ENCODE data around the gene EDIL3.
"Not testable (repeated sequence)": the region's sequence is repeated elsewhere in the genome, so short reads cannot be mapped to it uniquely, and the experiment has no call there.

Gene EDIL3

DNA sequence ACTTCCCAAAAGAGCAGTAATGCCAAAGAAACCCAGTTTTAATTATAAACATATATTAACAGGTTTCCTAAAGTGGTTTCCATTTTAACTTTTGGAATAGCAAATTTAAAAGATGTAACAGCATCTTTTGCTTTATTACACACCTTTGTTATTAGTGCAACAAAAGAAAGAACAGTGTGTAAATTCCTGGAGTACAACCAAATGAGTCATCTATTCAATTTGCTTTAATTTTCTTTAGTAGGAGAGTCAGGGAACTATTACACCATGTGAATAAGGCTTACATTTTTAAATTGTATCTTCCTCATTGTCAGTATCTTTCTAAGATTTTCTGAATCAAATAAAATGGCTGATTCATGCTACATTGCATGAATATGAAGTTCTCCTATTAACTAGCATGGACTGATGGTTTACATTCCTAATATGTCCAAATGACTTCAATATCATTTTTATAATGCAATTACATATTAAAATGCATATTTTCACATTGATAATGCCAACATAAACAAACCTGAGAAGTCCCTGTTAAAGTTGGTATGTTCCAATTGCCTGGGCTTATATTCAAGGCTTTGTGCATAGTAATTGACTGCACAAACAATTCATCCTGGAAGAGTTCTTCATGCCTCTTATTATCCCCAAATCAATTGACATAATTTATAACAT lies 22.5 kb downstream of the EDIL3 start:
- H3K36me3 Mint-ChIP-seq (ENCODE audit: low read depth): no peaks in the 10 kb centered on the region
- no peaks in the 10 kb centered on the region for H3K9me3 Mint-ChIP-seq
- ATAC-seq (no peak), DNase-seq (no peak)
- no peak overlapping the region for H3K27ac Mint-ChIP-seq
- no peaks in the 10 kb centered on the region for H3K4me1 Mint-ChIP-seq
- H3K27me3 Mint-ChIP-seq: no peaks in the 10 kb centered on the region
- H3K4me3 Mint-ChIP-seq: no peak overlapping the region

DNA sequence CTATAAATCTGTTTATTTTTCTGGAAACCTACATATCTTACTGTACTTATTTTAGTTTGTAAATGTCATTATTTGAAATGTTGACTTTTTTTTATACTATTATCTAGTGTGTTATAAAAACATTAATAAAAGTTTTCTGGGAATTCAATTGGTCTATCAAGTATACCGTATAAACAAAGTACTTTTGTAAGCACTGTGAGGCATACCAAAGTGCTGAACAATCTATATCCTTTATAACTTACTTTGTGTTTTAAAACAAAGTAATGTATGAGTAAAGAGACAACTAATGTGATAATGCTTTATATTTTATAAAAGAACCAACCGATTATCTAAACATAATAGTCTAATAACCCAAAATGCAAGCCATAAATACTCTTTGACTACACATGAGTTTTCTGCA lies 23.1 kb downstream of the EDIL3 start:
- H3K4me1 Mint-ChIP-seq: no peaks in the 10 kb centered on the region
- no peaks in the 10 kb centered on the region for H3K27me3 Mint-ChIP-seq
- no peak overlapping the region for H3K4me3 Mint-ChIP-seq
- DNase-seq (no peak), ATAC-seq (no peak)
- H3K36me3 Mint-ChIP-seq (ENCODE audit: low read depth): no peaks in the 10 kb centered on the region
- H3K27ac Mint-ChIP-seq: no peak overlapping the region
- H3K9me3 Mint-ChIP-seq: no peaks in the 10 kb centered on the region

DNA sequence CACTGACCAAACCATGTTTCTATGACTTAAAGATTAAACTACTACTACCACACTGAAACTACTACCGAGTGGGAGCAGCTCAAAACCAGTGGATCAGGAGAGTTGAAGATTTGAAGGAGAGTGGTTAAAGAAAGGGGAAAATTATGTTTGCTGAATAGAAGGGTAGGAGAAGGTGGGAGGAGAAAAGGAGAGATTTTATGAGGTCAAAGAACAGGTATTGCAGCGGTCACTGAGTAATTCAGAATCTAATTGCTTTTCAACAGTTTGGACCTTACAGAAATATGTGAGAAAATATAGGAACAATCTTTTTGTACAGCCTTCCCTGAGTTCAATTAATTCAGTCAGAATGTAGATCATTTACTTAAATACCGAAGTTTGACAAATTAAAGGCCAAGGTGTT lies 24.6 kb downstream of the EDIL3 start:
- ATAC-seq (no peak), DNase-seq (no peak)
- no peaks in the 10 kb centered on the region for H3K36me3 Mint-ChIP-seq (ENCODE audit: low read depth)
- H3K4me1 Mint-ChIP-seq: no peaks in the 10 kb centered on the region
- no peak overlapping the region for H3K27ac Mint-ChIP-seq
- H3K4me3 Mint-ChIP-seq: no peak overlapping the region
- H3K9me3 Mint-ChIP-seq: no peaks in the 10 kb centered on the region
- no peaks in the 10 kb centered on the region for H3K27me3 Mint-ChIP-seq

DNA sequence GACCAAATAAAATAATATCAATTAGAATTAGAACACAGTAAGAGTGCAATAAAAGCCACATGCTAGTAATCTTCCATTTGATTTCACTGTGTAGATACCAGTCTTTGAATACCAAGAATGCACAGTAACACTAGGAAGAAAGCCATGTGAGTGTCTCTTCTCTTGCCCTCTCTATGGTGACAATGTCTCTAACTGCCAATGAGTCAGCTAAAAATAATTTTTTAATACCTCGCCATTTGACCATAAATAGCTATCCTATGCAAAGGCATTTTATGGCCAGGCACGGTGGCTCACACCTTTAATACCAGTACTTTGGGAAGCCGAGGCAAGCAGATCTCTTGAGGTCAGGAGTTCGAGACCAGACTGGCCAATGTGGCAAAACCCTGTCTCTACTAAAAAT lies 30.6 kb downstream of the EDIL3 start:
- Mint-ChIP-seq H3K36me3 (ENCODE audit: low read depth) (no peaks in the 10 kb centered on the region), H3K27ac (no peak overlapping the region), H3K27me3 (no peaks in the 10 kb centered on the region), H3K4me3 (no peak overlapping the region), H3K4me1 (no peaks in the 10 kb centered on the region), H3K9me3 (no peaks in the 10 kb centered on the region)
- no peak for ATAC-seq
- DNase-seq: no peak

DNA sequence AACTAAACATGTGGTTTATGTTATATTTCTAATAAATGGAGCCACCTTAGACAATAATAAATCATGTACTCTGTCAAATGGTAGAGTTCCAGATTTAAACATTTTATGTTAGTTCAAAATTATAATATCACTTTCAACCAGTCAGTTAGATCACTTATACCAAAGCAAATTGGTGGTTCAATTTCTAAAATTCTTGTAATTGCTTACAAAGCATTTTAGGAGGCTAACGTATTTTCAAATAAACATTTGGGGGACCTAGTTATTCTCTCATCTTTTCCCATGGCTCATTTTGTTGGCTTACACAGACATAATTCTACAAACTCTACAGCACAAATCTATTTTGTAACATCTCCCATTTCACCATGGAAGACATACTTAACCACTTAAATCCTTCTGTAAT lies 39.9 kb downstream of the EDIL3 start:
- H3K4me1 Mint-ChIP-seq: no peaks in the 10 kb centered on the region
- H3K36me3 Mint-ChIP-seq (ENCODE audit: low read depth): no peaks in the 10 kb centered on the region
- no peak overlapping the region for H3K27ac Mint-ChIP-seq
- no peak for DNase-seq
- H3K9me3 Mint-ChIP-seq: no peaks in the 10 kb centered on the region
- H3K27me3 Mint-ChIP-seq: no peaks in the 10 kb centered on the region
- H3K4me3 Mint-ChIP-seq: no peak overlapping the region
- no peak for ATAC-seq

DNA sequence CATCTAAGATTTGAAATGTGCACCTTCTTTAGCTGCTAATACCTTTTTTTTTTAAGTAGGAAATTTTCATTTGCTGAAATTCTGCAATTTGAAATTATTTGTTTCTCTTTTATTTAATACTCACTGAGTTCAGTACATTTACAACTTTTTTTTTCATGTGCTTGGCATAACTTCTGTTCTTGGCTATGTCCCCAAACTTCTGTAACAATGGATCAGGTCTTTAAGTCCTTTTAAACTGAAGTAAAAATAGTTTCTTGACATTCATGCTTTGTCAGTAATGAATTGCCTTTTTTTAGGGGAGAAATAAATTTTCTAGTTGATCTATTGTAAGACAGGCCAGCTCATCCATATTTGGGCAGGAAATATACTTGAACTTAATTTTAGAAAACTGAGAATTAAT lies 41.5 kb downstream of the EDIL3 start:
- no peak for DNase-seq

DNA sequence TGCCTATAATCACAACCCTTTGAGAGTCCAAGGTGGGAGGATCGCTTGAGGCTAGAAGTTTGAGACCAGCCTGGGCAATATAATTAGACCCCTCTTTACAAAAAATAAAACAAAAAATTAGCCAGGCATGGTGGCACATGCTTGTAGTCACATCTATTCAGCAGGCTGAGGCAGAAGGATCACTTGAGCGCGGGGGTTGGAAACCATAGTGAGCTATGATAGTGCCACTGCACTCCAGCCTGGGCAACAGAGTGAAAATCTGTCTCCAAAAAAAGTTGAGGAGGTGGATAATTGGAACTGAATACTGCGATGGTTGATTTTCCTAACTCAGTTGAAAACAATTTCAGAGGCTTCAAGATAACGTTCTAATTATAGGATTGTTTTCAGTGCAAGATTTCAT lies 52.6 kb downstream of the EDIL3 start:
- Mint-ChIP-seq H3K27me3 (no peaks in the 10 kb centered on the region), H3K27ac (no peak overlapping the region), H3K36me3 (ENCODE audit: low read depth) (no peaks in the 10 kb centered on the region), H3K4me1 (no peaks in the 10 kb centered on the region), H3K4me3 (no peak overlapping the region), H3K9me3 (peaks cover 3% of the 10 kb centered on the region)
- ATAC-seq (no peak), DNase-seq (no peak)

More for the DNA sequence above, 41.5 kb downstream of the EDIL3 start:
- Mint-ChIP-seq H3K4me1 (no peaks in the 10 kb centered on the region), H3K9me3 (no peaks in the 10 kb centered on the region), H3K36me3 (ENCODE audit: low read depth) (no peaks in the 10 kb centered on the region), H3K4me3 (no peak overlapping the region), H3K27ac (no peak overlapping the region), H3K27me3 (no peaks in the 10 kb centered on the region)
- ATAC-seq: no peak

DNA sequence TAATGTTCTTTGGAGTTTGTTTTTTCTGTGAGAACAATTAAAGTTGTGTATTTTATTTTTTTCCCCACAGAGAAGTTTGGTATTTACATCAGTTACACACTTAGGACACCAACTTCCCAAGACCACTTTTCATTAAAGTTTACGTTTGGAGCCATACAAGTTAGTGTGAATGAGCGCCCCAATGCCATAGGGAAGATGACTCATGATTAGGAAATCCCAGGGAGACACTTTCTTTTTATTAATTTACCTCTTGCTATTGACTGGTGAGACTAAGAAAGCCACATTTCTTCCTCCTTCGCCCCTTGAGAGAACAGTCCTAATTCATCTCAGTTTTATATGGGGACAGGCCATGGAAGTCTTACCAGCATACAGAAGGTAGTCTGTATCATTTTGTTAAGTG lies 57.1 kb downstream of the EDIL3 start:
- Mint-ChIP-seq H3K36me3 (ENCODE audit: low read depth) (no peaks in the 10 kb centered on the region), H3K4me3 (no peak overlapping the region), H3K4me1 (no peaks in the 10 kb centered on the region), H3K9me3 (peaks cover 3% of the 10 kb centered on the region), H3K27me3 (no peaks in the 10 kb centered on the region), H3K27ac (no peak overlapping the region)
- DNase-seq (no peak), ATAC-seq (no peak)

DNA sequence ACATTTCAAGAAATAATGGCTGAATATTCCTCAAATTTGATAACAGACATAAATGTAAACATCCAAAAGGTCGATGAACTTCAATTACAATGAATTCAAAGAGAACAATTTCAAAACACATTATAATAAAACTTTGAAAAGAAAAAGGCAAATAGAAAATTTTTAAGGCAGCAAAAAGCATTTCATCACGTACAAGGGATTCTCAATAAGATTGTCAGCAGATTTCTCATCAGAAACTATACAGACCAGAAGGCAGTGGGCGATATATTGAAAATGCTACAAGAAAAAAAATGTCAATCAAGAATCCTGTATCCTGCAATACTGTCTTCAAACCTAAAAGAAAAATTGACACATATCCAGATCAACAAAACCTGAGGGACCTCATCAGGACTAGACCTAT lies 62.0 kb downstream of the EDIL3 start:
- no peaks in the 10 kb centered on the region for H3K27me3 Mint-ChIP-seq
- ATAC-seq: no peak
- no peak for DNase-seq
- no peaks in the 10 kb centered on the region for H3K36me3 Mint-ChIP-seq (ENCODE audit: low read depth)
- H3K27ac Mint-ChIP-seq: no peak overlapping the region
- no peak overlapping the region for H3K4me3 Mint-ChIP-seq
- no peaks in the 10 kb centered on the region for H3K4me1 Mint-ChIP-seq
- peaks cover 25% of the 10 kb centered on the region for H3K9me3 Mint-ChIP-seq

DNA sequence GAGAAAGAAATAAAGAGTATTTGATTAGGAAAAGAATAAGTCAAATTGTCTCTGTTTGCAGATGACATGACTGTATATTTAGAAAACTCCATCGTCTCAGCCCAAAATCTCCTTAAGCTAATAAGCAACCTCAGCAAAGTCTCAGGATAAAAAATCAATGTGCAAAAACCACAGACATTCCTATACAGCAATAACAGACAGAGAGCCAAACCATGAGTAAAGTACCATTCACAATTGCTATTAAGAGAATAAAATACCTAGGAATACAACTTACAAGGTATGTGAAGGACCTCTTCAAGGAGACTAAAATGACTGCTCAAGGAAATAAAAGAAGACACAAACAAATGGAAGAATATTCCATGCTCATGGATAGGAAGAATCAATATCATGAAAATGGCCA lies 66.9 kb downstream of the EDIL3 start:
- ATAC-seq; H3K4me3 Mint-ChIP-seq; H3K4me1 Mint-ChIP-seq; H3K27ac Mint-ChIP-seq; H3K36me3 Mint-ChIP-seq (ENCODE audit: low read depth); H3K27me3 Mint-ChIP-seq; DNase-seq: not testable (repeated sequence)
- peaks cover 28% of the 10 kb centered on the region for H3K9me3 Mint-ChIP-seq

DNA sequence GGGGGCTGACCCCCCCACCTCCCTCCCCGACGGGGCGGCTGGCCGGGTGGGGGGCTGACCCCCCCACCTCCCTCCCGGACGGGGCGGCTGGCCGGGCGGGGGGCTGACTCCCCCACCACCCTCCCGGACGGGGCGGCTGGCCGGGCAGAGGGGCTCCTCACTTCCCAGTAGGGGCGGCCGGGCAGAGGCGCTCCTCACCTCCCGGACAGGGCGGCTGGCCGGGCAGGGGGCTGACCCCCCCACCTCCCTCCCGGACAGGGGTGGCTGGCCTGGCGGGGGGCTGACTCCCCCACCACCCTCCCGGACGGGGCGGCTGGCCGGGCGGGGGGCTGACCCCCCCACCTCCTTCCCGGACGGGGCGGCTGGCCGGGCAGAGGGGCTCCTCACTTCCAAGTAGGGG lies 72.4 kb downstream of the EDIL3 start:
- H3K27me3 Mint-ChIP-seq; H3K4me1 Mint-ChIP-seq; H3K27ac Mint-ChIP-seq; H3K9me3 Mint-ChIP-seq; H3K36me3 Mint-ChIP-seq (ENCODE audit: low read depth); ATAC-seq; DNase-seq; H3K4me3 Mint-ChIP-seq: not testable (repeated sequence)

DNA sequence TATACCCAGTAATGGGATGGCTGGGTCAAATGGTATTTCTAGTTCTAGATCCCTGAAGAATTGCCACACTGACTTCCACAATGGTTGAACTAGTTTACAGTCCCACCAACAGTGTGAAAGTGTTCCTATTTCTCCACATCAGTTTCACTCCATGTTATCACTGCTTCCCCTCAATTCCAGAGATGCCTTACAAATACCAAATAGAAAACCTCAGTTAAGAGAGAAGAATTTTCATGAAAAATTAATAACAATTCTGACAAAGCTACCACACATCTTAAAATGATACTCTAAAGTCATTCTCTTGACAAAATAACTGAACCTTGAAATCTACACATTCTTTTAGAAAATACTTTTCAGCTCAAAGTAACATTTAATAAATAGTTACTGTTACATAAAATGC lies 74.8 kb downstream of the EDIL3 start:
- not testable (repeated sequence) for H3K27ac Mint-ChIP-seq; H3K9me3 Mint-ChIP-seq; DNase-seq; H3K4me3 Mint-ChIP-seq; H3K4me1 Mint-ChIP-seq; ATAC-seq; H3K36me3 Mint-ChIP-seq (ENCODE audit: low read depth); H3K27me3 Mint-ChIP-seq

DNA sequence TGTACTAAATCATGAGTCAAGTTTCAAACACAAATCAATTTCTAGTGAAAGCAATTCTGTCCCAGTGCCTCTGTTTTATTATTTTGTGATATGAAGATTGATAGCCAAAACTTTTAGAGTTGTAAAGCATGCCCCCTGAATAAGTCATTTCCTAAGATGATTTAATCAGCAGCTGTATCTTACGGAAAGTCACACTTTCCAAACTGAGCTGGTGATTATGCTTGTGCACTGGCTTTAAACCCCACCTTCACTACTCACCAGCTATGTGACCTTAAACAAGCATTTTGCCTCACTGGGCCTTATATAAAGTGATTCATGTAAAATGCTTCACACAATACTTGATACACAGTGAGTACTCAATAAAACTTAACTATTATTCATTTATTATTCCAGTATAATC lies 78.1 kb downstream of the EDIL3 start:
- no peak for DNase-seq
- no peaks in the 10 kb centered on the region for H3K36me3 Mint-ChIP-seq (ENCODE audit: low read depth)
- ATAC-seq: no peak
- H3K4me1 Mint-ChIP-seq: no peaks in the 10 kb centered on the region
- no peak overlapping the region for H3K4me3 Mint-ChIP-seq
- H3K9me3 Mint-ChIP-seq: peaks cover 4% of the 10 kb centered on the region
- H3K27me3 Mint-ChIP-seq: no peaks in the 10 kb centered on the region
- H3K27ac Mint-ChIP-seq: no peak overlapping the region

DNA sequence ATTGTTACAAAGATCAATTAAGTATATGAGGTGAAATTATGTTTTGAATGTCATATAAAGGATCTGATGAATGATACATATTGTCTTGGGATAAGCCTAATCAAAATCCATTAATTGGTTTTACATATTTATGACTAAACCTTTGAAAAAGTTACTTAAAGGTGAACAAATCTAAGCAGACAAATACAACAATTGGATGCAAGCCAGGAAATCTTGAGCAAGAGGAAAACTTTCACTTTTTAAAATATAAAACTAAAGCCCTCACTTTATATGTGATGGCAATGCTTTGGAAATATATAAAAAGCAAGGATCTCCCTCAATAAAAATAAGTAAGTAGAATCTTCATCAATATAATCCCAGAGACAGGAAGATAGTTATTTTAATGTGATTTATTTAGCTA lies 80.1 kb downstream of the EDIL3 start:
- ATAC-seq: no peak
- no peaks in the 10 kb centered on the region for H3K4me1 Mint-ChIP-seq
- no peak overlapping the region for H3K4me3 Mint-ChIP-seq
- no peaks in the 10 kb centered on the region for H3K27me3 Mint-ChIP-seq
- no peaks in the 10 kb centered on the region for H3K36me3 Mint-ChIP-seq (ENCODE audit: low read depth)
- DNase-seq: no peak
- no peak overlapping the region for H3K27ac Mint-ChIP-seq
- no peaks in the 10 kb centered on the region for H3K9me3 Mint-ChIP-seq

DNA sequence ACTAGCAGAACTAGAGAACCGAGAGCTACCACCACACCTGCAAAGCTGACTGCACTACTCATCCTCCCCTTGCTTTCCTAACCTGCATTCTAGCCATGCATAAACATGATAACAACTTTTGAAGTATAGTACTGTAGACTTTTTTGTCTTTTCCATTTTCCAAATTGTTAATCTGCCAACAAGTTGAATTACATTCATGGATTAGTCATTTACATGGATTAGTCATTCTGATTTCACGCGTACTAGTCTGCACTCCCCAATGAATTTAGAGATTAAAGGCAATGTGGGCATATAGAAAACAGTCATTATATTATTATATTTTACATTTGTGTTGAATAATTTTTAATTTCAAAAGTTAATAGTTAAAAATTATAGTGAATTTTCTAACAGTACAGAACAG lies 81.4 kb downstream of the EDIL3 start:
- H3K4me3 Mint-ChIP-seq: no peak overlapping the region
- no peaks in the 10 kb centered on the region for H3K36me3 Mint-ChIP-seq (ENCODE audit: low read depth)
- H3K27ac Mint-ChIP-seq: no peak overlapping the region
- DNase-seq (no peak), ATAC-seq (no peak)
- no peaks in the 10 kb centered on the region for H3K9me3 Mint-ChIP-seq
- no peaks in the 10 kb centered on the region for H3K4me1 Mint-ChIP-seq
- H3K27me3 Mint-ChIP-seq: no peaks in the 10 kb centered on the region

DNA sequence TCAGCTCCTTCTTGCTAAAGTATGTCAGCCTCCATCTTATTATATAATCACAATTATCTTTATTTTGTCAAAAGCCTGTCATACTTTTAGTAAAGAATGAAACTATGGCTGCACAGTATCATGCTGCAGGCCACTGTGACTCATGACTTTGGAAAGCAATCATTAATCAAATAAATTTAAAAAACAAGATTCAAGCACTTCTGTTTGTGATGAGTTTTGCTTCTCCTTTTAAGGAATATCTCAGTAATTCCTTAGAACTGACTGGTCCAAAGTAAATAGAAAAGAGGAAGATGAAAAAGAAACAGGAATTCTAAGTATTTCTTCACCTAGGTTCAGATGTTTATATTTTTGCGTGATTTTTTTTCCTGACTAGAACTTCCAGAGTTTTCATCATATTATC lies 83.1 kb downstream of the EDIL3 start:
- Mint-ChIP-seq H3K9me3 (peaks cover 3% of the 10 kb centered on the region), H3K27ac (no peak overlapping the region), H3K27me3 (no peaks in the 10 kb centered on the region), H3K36me3 (ENCODE audit: low read depth) (no peaks in the 10 kb centered on the region), H3K4me1 (no peaks in the 10 kb centered on the region), H3K4me3 (no peak overlapping the region)
- ATAC-seq (no peak), DNase-seq (no peak)

All from activated naive CD8-positive, alpha-beta T cell treated with anti-CD3 and anti-CD28 coated beads, Interleukin-2, amount 50 U/mL, for 24 hours (primary cell).